Cardiac muscle cell (in vitro differentiated cells and primary cell): ENCODE measurements around the gene OBSL1. TPM values are rescaled to one million over a fixed set of nuclear protein-coding genes. Genes with fewer than 3 reads are reported as not detected.

Experiments used
- DNase-seq, 2 donors: peaks; one replicate each; pipeline versions ENCODE4 v3.0.0 to v3.0.0-alpha.2; 2010 to 2017; ENCODE audit warnings: low read depth in 1 of 2, low spot score in 1 of 2
- H3K27ac ChIP-seq: fragments of 200-600 bp; sonication (generic); 2 replicates; pipeline ENCODE4 v1.5.1; 2016
- H3K27me3 ChIP-seq: fragments of 200-600 bp; sonication (generic); 2 replicates; pipeline ENCODE4 v1.6.0; 2016; ENCODE audit warnings: control low read depth
- H3K36me3 ChIP-seq: fragments of 200-600 bp; sonication (generic); 2 replicates; pipeline ENCODE4 v1.5.1; 2016; ENCODE audit warnings: control low read depth
- H3K4me1 ChIP-seq: fragments of 200-600 bp; sonication (generic); 2 replicates; pipeline ENCODE4 v1.8.1; 2017; ENCODE audit warnings: low read depth, mild to moderate bottlenecking, mixed run types
- H3K4me3 ChIP-seq: fragments of 200-600 bp; sonication (generic); 2 replicates; pipeline ENCODE4 v1.5.1; 2016; ENCODE audit warnings: mild to moderate bottlenecking
- H3K9me3 ChIP-seq: fragments of 200-600 bp; sonication (generic); 2 replicates; pipeline ENCODE4 v1.5.1; 2017; ENCODE audit warnings: low read depth, mild to moderate bottlenecking, control low read depth
- CTCF ChIP-seq: IDR thresholded peaks from 2 replicates; pipeline ENCODE4 v1.5.1; 2012; ENCODE audit warnings: low read depth, mild to moderate bottlenecking, low read length
- polyA plus RNA-seq: library from polyadenylated mRNA; unstranded; fragments of >200 nt; fragmentation: Nextera tagmentation; extraction: Ambion mirVana; gene quantifications from 2 replicates; pipeline ENCODE4 v1.2.1, GENCODE V29; 2016
- total RNA-seq: library from RNA; depleted of rRNA; stranded (reverse); fragments of >200 nt; gene quantifications from 2 replicates; pipeline ENCODE4 v1.2.3, GENCODE V29; 2016

Gene OBSL1
- total and polyA plus RNA-seq, 2 experiments from 2014 or later, result 276 to 746 TPM

- H3K27me3 ChIP-seq, result no peaks in the 10 kb centered on the region
- no peak for DNase-seq
- no peaks in the 10 kb centered on the region for H3K9me3 ChIP-seq
- no peak for TF ChIP-seq CTCF
- no peaks in the 10 kb centered on the region for H3K36me3 ChIP-seq
- H3K4me3 ChIP-seq, result no peak overlapping the region
- peaks cover 6% of the 10 kb centered on the region for H3K4me1 ChIP-seq
- H3K27ac ChIP-seq, result no peak overlapping the region
These were observed 40.7 kb upstream of the OBSL1 start for GRCh38 chr2:219611866-219612576.

DNA sequence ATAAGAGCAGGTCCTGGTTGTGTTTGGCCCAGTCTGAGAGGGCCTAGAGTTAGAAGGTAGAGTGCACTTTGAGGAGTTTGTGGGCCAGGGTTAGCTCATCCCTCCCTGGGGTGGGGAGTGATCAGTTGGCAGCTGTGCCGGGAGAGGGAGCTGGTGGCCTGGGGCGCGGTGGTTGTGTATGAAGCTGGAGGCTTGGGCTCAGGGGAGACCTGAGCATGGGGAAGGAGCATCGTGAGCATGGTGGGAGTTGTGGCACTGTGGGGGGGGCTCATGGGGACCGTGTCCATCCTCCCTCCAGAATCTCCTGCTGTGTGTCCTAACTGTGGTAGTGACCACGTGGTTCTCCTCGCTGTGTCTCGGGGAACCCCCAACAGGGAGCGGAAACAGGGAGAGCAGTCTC is 40.0 kb upstream of the OBSL1 start:
- DNase-seq, result no peak
- no peaks in the 10 kb centered on the region for H3K27me3 ChIP-seq
- H3K4me3 ChIP-seq, result no peak overlapping the region
- H3K9me3 ChIP-seq, result no peaks in the 10 kb centered on the region
- TF ChIP-seq CTCF, result no peak
- H3K4me1 ChIP-seq, result peaks cover 6% of the 10 kb centered on the region
- H3K36me3 ChIP-seq, result no peaks in the 10 kb centered on the region
- H3K27ac ChIP-seq, result no peak overlapping the region

DNA sequence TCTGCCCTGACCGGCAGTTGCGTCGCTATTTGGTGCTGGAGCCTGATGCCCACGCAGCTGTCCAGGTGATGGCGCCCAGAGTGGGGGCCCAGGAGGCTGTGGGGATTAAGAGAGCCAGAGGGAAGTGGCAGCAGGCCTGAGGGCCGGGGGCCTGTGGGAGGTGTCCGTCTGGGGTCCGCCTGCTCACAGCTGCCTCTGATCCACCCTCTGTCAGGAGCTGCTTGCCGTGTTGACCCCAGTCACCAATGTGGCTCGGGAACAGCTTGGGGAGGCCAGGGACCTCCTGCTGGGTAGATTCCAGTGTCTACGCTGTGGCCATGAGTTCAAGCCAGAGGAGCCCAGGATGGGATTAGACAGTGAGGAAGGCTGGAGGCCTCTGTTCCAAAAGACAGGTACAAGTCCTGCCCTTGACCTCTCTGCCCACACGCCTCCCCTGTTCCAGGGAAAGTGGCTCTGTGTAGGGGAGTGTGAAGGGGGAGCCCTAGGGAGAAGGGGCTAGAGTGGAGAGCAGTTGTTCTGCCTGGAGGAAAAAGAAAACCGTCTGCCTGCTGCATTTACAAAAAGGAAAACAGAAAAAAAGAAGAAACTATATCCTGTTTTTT is 37.9 kb upstream of the OBSL1 start:
- Histone ChIP-seq H3K36me3 (no peaks in the 10 kb centered on the region), H3K4me3 (no peak overlapping the region), H3K4me1 (peaks cover 6% of the 10 kb centered on the region), H3K27ac (no peak overlapping the region), H3K9me3 (no peaks in the 10 kb centered on the region), H3K27me3 (no peaks in the 10 kb centered on the region)
- TF ChIP-seq CTCF, result no peak
- DNase-seq, result no peak

DNA sequence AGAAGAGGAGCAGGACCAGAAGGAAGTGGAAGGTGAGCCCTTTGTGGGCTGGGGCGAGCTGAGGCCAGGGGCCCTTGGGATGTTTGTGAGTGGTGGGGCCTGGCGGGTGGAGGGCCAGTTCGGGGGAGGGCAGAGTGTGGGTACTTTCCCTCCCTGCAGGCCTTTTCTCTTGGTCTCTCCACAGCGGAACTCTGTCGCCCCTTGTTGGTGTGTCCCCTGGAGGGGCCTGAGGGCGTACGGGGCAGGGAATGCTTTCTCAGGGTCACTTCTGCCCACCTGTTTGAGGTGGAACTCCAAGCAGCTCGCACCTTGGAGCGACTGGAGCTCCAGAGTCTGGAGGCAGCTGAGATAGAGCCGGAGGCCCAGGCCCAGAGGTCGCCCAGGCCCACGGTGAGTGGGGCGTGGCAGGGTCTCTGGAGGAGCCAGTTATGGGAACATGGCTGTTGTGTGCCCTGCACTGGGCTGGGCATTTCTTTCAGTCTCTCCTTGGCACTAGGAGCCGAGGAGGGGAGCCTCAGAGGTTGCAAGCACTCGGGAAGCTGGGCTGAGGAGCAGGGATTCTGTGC is 37.1 kb upstream of the OBSL1 start:
- DNase-seq, result no peak
- no peaks in the 10 kb centered on the region for H3K27me3 ChIP-seq
- TF ChIP-seq CTCF, result no peak
- H3K9me3 ChIP-seq, result no peaks in the 10 kb centered on the region
- H3K27ac ChIP-seq, result no peak overlapping the region
- H3K4me3 ChIP-seq, result no peak overlapping the region
- H3K4me1 ChIP-seq, result peaks cover 6% of the 10 kb centered on the region
- no peaks in the 10 kb centered on the region for H3K36me3 ChIP-seq

GRCh38 chr2:219607931-219608330 is 36.6 kb upstream of the OBSL1 start:
- no peak for DNase-seq
- Histone ChIP-seq H3K4me3 (no peak overlapping the region), H3K27me3 (no peaks in the 10 kb centered on the region), H3K9me3 (no peaks in the 10 kb centered on the region), H3K36me3 (no peaks in the 10 kb centered on the region), H3K4me1 (peaks cover 6% of the 10 kb centered on the region), H3K27ac (no peak overlapping the region)
- TF ChIP-seq CTCF, result no peak
